Measurements from ENCODE around the gene PRPF6. TPM values are rescaled to one million over a fixed set of nuclear protein-coding genes. Genes with fewer than 3 reads are reported as not detected.

PRPF6 gene
- total and polyA plus RNA-seq, 5 donors from 2014 or later, result 61.8 to 85.3 (median 77.0) TPM

DNA sequence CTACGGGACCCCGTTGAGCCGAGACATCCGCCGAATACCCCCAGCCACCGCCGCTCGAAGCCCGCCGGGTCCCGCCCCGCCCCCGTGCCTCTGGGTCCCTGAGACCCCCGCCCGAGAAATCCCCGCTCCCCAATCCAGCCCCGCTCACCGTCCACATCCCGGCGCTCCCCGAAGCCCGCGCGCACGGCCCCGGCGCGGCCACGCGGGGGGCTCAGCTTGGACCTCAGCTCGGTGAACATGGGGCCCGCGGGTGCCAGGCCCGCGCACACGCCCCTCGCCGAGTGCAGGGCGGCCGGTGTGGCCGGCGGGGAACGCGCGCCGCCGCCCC is 1.7 kb upstream of the PRPF6 start:
- H3K27ac ChIP-seq (ENCODE audit: insufficient read depth, low read length, poor library complexity, severe bottlenecking), result peak overlapping the region; percentile 79
- DNase-seq (no peak), ATAC-seq (ENCODE audit: low read depth in 2 of 2) (no peak)
- Mint-ChIP-seq H3K36me3 (peaks cover 19% of the 10 kb centered on the region), H3K4me1 (peaks cover 6 to 64% (median 42%) of the 10 kb centered on the region in 4 donors), H3K9me3 (no peaks in the 10 kb centered on the region), H3K27ac (no peak overlapping the region), H3K4me3 (peak overlapping the region; percentile 84 to 95 (median 90)), H3K27me3 (no peaks in the 10 kb centered on the region)
- peaks cover 56% of the 10 kb centered on the region for H3K4me1 ChIP-seq (ENCODE audit: control insufficient read depth, insufficient read depth, low read length, poor library complexity, severe bottlenecking)
- no peaks in the 10 kb centered on the region for H3K27me3 ChIP-seq (ENCODE audit: control insufficient read depth, insufficient read depth, low read length)
- H3K36me3 ChIP-seq (ENCODE audit: control insufficient read depth, insufficient read depth, low read length), result peaks cover 26% of the 10 kb centered on the region
- H3K4me3 ChIP-seq (ENCODE audit: low read depth, low read length), result no peak overlapping the region
- H3K9me3 ChIP-seq (ENCODE audit: control insufficient read depth in 2 of 2, low read length in 2 of 2), result no peaks in the 10 kb centered on the region

DNA sequence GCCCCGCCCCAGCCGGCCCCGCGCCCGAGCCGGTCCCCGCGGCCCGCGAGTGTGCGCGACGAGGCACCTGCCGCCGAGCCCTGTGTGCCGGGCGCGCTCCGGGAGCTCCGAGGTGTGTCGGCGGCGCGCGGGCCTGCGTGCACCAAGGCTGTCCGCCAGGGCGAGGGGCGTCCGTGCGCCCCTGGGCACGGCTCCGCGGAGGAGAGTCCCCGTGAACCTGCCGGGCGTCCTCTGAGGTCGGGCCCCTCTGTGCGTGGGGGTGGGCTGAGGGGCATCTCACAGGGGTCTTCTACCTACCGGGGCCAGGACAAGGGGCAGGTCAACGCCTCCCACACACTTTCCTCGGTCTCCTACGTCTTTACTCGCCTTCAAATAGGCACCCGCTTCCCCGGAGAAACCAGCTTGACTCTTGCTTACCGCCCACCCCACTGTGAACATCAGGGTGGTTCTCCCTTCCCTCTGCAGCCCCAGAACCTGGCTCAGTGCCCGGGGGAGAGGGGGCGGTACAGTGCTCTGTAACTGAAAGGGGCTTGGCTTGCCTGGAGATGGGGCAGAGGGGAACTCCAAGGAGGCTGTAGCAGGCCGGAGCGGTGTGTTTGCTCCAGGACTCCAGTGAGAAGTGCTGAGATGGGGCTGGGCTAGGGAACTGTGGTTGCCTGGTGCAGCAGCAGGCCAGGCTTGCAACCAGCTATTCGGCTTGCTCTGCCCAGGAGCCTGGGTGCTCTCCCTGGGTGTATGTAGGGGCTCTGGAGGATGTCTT is 1.2 kb upstream of the PRPF6 start, which contains the start of gene SAMD10:
Gene SAMD10, minus strand, starts transcription at position 86 of the 760 bp plus-strand sequence. CDS start 175 bp downstream, outside the sequence.
- peak within 1 kb of the TSS; percentile 91 to 94 (median 93) for H3K27ac Mint-ChIP-seq
- H3K27me3 Mint-ChIP-seq, result no peaks in the 10 kb centered on the region
- H3K4me3 Mint-ChIP-seq, result peak within 1 kb of the TSS; percentile 90 to 98 (median 94)
- Histone ChIP-seq H3K27ac (ENCODE audit: insufficient read depth, low read length, poor library complexity, severe bottlenecking) (peak within 1 kb of the TSS; percentile 93), H3K27me3 (ENCODE audit: control insufficient read depth, insufficient read depth, low read length) (no peaks in the 10 kb centered on the region), H3K9me3 (ENCODE audit: control insufficient read depth in 2 of 2, low read length in 2 of 2) (no peaks in the 10 kb centered on the region), H3K4me1 (ENCODE audit: control insufficient read depth, insufficient read depth, low read length, poor library complexity, severe bottlenecking) (peaks cover 55% of the 10 kb centered on the region), H3K36me3 (ENCODE audit: control insufficient read depth, insufficient read depth, low read length) (peaks cover 30% of the 10 kb centered on the region), H3K4me3 (ENCODE audit: low read depth, low read length) (peak within 1 kb of the TSS; percentile 68)
- H3K9me3 Mint-ChIP-seq, result no peaks in the 10 kb centered on the region
- ATAC-seq (ENCODE audit: low read depth in 2 of 2) (peak; percentile 20 to 33), DNase-seq (peak; percentile 57 to 70 (median 64))
- H3K36me3 Mint-ChIP-seq, result peaks cover 22% of the 10 kb centered on the region
- H3K4me1 Mint-ChIP-seq, result peaks cover 6 to 66% (median 45%) of the 10 kb centered on the region in 4 donors

DNA sequence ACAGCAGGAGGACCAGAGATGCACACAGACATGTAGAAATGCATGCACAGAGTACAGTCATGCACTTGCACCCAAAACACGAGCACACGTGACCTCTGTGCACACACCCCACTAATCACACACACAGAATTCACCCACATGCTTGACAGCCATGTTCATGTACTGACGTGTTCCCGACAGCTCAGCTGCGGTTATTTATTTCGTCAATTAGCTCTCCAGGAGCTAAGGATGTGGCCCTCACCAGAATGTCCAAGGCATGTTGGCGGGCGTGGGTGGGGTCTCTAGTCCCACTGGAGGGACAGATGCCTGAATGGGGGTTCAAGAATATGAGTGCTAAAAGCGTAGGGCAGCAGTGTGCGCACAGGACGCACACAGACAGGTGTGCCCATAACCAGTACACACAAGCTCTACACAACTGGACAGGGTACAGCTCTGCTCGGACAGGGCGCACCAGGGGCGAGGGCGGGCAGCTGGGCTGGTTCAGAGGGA is 571 bp upstream of the PRPF6 start:
- Mint-ChIP-seq H3K36me3 (peaks cover 23% of the 10 kb centered on the region), H3K4me3 (peak overlapping the region; percentile 90 to 98 (median 94)), H3K27me3 (no peaks in the 10 kb centered on the region), H3K27ac (peak overlapping the region; percentile 91 to 94 (median 93)), H3K4me1 (peaks cover 6 to 66% (median 47%) of the 10 kb centered on the region in 4 donors), H3K9me3 (no peaks in the 10 kb centered on the region)
- no peaks in the 10 kb centered on the region for H3K9me3 ChIP-seq (ENCODE audit: control insufficient read depth in 2 of 2, low read length in 2 of 2)
- H3K27me3 ChIP-seq (ENCODE audit: control insufficient read depth, insufficient read depth, low read length), result no peaks in the 10 kb centered on the region
- peak; percentile 22 to 28 for ATAC-seq (ENCODE audit: low read depth in 2 of 2)
- peak overlapping the region; percentile 68 for H3K4me3 ChIP-seq (ENCODE audit: low read depth, low read length)
- DNase-seq, result peak in 1 of 3 donors; percentile 45
- H3K27ac ChIP-seq (ENCODE audit: insufficient read depth, low read length, poor library complexity, severe bottlenecking), result peak overlapping the region; percentile 93
- peaks cover 31% of the 10 kb centered on the region for H3K36me3 ChIP-seq (ENCODE audit: control insufficient read depth, insufficient read depth, low read length)
- H3K4me1 ChIP-seq (ENCODE audit: control insufficient read depth, insufficient read depth, low read length, poor library complexity, severe bottlenecking), result peaks cover 55% of the 10 kb centered on the region

DNA sequence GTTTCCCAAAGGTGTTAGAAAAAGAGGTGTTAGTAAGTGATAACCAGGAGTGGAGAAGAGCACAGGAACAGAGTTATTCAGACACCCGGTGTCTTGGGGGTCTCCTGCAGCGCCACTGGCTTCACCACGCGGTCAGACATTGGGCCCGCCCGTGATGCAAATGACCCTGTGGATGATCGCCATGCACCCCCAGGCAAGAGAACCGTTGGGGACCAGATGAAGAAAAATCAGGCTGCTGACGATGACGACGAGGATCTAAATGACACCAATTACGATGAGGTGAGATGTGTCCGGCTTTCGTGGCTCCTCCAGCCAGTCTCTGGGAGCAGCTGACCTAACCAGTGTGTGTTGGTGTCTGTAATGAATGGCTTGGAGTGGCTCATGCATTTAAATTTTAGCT is 2.0 kb downstream of the PRPF6 start:
- no peaks in the 10 kb centered on the region for H3K9me3 Mint-ChIP-seq
- H3K27me3 Mint-ChIP-seq, result no peaks in the 10 kb centered on the region
- peaks cover 24% of the 10 kb centered on the region for H3K36me3 Mint-ChIP-seq
- H3K27ac Mint-ChIP-seq, result peak overlapping the region; percentile 23 to 68 (median 48)
- peaks cover 43% of the 10 kb centered on the region for H3K4me1 ChIP-seq (ENCODE audit: control insufficient read depth, insufficient read depth, low read length, poor library complexity, severe bottlenecking)
- H3K27ac ChIP-seq (ENCODE audit: insufficient read depth, low read length, poor library complexity, severe bottlenecking), result no peak overlapping the region
- H3K9me3 ChIP-seq (ENCODE audit: control insufficient read depth in 2 of 2, low read length in 2 of 2), result no peaks in the 10 kb centered on the region
- peaks cover 6 to 54% (median 35%) of the 10 kb centered on the region in 4 donors for H3K4me1 Mint-ChIP-seq
- peak overlapping the region; percentile 68 to 98 (median 73) for H3K4me3 Mint-ChIP-seq
- no peak for ATAC-seq (ENCODE audit: low read depth in 2 of 2)
- peaks cover 45% of the 10 kb centered on the region for H3K36me3 ChIP-seq (ENCODE audit: control insufficient read depth, insufficient read depth, low read length)
- H3K27me3 ChIP-seq (ENCODE audit: control insufficient read depth, insufficient read depth, low read length), result no peaks in the 10 kb centered on the region
- no peak overlapping the region for H3K4me3 ChIP-seq (ENCODE audit: low read depth, low read length)
- DNase-seq, result no peak

DNA sequence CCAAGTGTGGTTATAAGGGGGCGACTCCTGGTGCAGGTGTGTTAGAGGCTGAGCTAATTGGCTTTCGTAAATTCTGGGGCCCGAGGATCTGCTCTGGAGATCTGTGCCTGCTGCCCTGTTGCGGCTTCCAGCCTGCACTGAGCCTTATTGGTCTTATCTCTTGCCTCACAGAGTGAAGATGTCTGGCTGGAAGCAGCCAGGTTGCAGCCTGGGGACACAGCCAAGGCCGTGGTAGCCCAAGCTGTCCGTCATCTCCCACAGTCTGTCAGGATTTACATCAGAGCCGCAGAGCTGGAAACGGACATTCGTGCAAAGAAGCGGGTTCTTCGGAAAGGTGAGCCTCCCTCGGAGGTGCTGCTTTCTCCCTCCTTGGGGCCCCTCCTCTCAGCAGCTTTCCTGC is 20.0 kb downstream of the PRPF6 start:
- no peaks in the 10 kb centered on the region for H3K4me1 ChIP-seq (ENCODE audit: control insufficient read depth, insufficient read depth, low read length, poor library complexity, severe bottlenecking)
- Mint-ChIP-seq H3K27ac (no peak overlapping the region), H3K9me3 (no peaks in the 10 kb centered on the region), H3K36me3 (peaks cover 40% of the 10 kb centered on the region), H3K4me1 (peaks cover 0 to 12% (median 1%) of the 10 kb centered on the region in 4 donors), H3K4me3 (no peak overlapping the region), H3K27me3 (no peaks in the 10 kb centered on the region)
- H3K27ac ChIP-seq (ENCODE audit: insufficient read depth, low read length, poor library complexity, severe bottlenecking), result no peak overlapping the region
- no peak overlapping the region for H3K4me3 ChIP-seq (ENCODE audit: low read depth, low read length)
- H3K36me3 ChIP-seq (ENCODE audit: control insufficient read depth, insufficient read depth, low read length), result peaks cover 82% of the 10 kb centered on the region
- H3K27me3 ChIP-seq (ENCODE audit: control insufficient read depth, insufficient read depth, low read length), result no peaks in the 10 kb centered on the region
- DNase-seq (no peak), ATAC-seq (ENCODE audit: low read depth in 2 of 2) (no peak)
- no peaks in the 10 kb centered on the region for H3K9me3 ChIP-seq (ENCODE audit: control insufficient read depth in 2 of 2, low read length in 2 of 2)

DNA sequence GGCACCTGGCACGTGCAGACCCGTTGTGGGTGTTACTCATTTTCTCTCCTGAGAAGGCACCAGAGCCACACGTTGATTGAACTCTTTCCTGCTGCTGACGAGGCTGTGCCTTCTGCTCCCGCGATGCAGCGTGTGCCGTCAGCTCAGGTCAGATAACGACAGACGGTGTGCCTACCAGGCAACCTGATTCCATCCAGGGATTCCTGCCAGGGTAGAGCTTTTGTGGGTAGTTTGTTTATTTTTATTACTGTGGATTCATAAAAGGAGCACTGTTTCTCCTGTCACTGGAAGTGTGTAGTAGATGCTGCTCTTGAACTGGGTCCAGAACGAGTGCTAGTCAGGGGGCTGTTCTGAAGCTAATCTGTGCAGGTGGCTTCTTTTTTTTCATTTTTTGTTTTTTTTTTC is 20.7 kb downstream of the PRPF6 start:
- H3K27me3 ChIP-seq (ENCODE audit: control insufficient read depth, insufficient read depth, low read length), result no peaks in the 10 kb centered on the region
- ATAC-seq (ENCODE audit: low read depth in 2 of 2) (no peak), DNase-seq (no peak)
- H3K27ac ChIP-seq (ENCODE audit: insufficient read depth, low read length, poor library complexity, severe bottlenecking), result no peak overlapping the region
- peaks cover 80% of the 10 kb centered on the region for H3K36me3 ChIP-seq (ENCODE audit: control insufficient read depth, insufficient read depth, low read length)
- no peak overlapping the region for H3K4me3 Mint-ChIP-seq
- no peaks in the 10 kb centered on the region for H3K4me1 ChIP-seq (ENCODE audit: control insufficient read depth, insufficient read depth, low read length, poor library complexity, severe bottlenecking)
- H3K9me3 ChIP-seq (ENCODE audit: control insufficient read depth in 2 of 2, low read length in 2 of 2), result no peaks in the 10 kb centered on the region
- H3K4me3 ChIP-seq (ENCODE audit: low read depth, low read length), result no peak overlapping the region
- H3K27me3 Mint-ChIP-seq, result no peaks in the 10 kb centered on the region
- peaks cover 43% of the 10 kb centered on the region for H3K36me3 Mint-ChIP-seq
- peaks cover 0 to 12% (median 1%) of the 10 kb centered on the region in 4 donors for H3K4me1 Mint-ChIP-seq
- H3K9me3 Mint-ChIP-seq, result no peaks in the 10 kb centered on the region
- H3K27ac Mint-ChIP-seq, result peak overlapping the region in 1 of 3 donors; percentile 48

DNA sequence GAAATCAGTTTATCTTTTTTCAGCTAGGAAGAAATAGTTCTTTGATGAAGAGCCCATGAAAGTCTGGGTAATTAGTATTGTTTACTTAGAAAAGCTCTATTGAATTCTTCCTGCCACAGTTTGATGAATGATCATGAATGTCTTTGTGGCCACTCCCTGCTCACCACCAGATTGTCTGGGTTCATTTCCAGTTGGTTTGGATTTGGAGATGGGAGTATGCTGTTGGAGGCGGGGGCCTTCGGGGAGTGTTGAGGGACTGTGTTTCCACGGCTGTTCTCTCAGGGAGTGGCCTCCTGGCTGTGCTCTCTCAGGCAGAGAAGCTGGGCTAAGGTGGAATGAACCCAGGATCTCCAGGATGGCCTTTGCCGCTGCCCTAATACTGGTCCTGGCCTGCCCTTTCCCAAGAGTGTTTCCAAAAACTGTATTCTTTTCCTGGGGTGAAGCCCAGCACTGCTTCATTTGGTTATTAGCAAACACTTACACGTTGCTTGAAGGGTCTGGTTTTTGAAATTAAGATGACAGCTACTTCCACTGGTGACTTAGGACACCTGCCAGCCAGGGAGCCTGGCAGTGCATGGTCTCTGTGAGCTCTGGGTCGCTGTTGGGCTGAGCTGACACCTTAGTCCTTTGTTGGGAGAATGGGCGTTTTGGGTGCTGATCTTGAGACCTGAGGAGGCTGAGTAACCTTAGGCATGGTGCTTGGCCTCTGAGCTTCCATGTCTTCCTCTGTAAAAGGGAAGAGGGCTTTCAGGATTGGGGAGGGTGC is 23.2 kb downstream of the PRPF6 start:
- Mint-ChIP-seq H3K36me3 (peaks cover 48% of the 10 kb centered on the region), H3K9me3 (peaks cover 0 to 10% (median 4%) of the 10 kb centered on the region in 7 donors), H3K27ac (no peak overlapping the region), H3K4me3 (no peak overlapping the region), H3K4me1 (peaks cover 0 to 21% (median under 1%) of the 10 kb centered on the region in 4 donors), H3K27me3 (no peaks in the 10 kb centered on the region)
- H3K4me3 ChIP-seq (ENCODE audit: low read depth, low read length), result no peak overlapping the region
- peaks cover 7 to 17% of the 10 kb centered on the region in 2 experiments for H3K9me3 ChIP-seq (ENCODE audit: control insufficient read depth in 2 of 2, low read length in 2 of 2)
- no peak overlapping the region for H3K27ac ChIP-seq (ENCODE audit: insufficient read depth, low read length, poor library complexity, severe bottlenecking)
- no peak for ATAC-seq (ENCODE audit: low read depth in 2 of 2)
- H3K4me1 ChIP-seq (ENCODE audit: control insufficient read depth, insufficient read depth, low read length, poor library complexity, severe bottlenecking), result no peaks in the 10 kb centered on the region
- H3K36me3 ChIP-seq (ENCODE audit: control insufficient read depth, insufficient read depth, low read length), result peaks cover 84% of the 10 kb centered on the region
- no peaks in the 10 kb centered on the region for H3K27me3 ChIP-seq (ENCODE audit: control insufficient read depth, insufficient read depth, low read length)
- DNase-seq, result no peak

Measured in CD4-positive, CD25-positive, alpha-beta regulatory T cell (primary cell).